HG02623 (cell line): ENCODE results near the gene MED25.
A peak's percentile ranks its signal among the peaks of the same experiment; 100 is the strongest.

ENCODE experiments used
- ATAC-seq: cut with Tn5 transposase; IDR thresholded peaks from one replicate; pipeline ENCODE4 v1.9.1; 2021; ENCODE audit warnings: moderate library complexity; ENCODE audit not compliant: unreplicated experiment

MED25 gene

DNA sequence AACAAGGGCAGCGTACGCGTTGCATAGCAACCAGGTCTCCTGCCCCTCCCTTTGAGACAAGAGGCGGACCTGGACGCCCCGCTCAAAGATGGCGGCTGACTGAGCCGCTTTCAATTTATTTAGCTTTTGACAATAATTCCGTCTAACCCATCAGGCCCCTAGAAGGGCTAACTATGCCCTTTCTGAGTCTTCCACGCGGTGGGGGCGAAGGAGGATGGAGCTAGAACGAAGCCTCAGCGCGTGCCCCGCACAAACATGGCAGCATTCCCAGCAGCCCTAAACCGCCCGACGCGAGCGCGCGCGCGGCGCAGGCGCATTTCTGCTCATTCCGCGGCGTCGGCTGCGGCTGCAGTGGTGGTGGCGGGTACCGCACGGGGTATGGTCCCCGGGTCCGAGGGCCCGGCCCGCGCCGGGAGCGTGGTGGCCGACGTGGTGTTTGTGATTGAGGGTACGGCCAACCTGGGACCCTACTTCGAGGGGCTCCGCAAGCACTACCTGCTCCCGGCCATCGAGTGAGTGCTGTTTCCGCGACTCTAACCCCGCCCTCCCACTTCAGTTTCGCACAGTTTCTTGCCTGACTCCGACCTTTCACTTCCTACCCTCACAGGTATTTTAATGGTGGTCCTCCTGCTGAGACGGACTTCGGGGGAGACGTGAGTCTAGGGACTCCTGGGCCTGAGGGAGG lies at the start of gene MED25:
Gene MED25 (plus strand): TSS at position 326 of the 685 bp plus-strand sequence. CDS start 53 bp downstream, at position 379.
- peak; percentile 69 for ATAC-seq

DNA sequence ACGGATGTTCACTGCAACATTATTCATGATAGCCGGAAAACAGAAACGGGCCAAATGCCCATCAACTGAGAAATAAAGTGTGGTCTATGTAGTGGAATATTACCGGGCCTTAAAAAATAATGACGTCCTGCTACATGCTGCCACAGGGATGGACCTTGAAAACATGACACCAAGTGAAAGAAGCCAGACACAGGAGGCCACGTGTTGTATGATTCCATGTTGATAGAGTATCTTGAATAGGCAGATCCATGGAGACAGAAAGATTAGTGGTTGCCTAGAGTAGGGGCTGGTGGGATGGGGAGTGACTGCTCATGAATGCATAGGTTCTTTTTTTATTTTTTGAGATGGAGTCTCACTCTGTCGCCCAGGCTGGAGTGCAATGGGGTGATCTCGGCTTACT lies 47.6 kb upstream of the MED25 start:
- no peak for ATAC-seq

DNA sequence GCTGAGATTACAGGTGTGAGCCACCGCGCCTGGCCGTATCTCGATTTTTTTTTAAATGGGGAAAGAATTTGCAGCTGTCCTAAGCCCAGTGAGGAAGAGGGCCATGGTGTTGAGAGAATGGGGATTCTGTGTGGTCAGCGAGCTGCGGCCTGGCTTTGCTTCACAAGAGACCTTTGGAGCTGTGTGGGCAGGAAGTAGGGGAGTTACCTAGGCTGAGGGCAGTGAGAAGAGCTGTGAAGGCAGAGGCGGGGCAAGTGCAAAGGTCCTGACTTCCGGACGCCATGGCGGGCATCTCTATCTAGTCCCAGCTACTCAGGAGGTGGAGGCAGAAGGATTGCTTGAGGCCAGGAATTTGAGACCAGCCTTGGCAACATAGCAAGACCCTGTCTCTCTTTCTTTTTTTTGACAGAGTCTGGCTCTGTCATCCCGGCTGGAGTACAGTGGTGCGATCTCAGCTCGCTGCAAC lies 46.4 kb upstream of the MED25 start:
- ATAC-seq: no peak

DNA sequence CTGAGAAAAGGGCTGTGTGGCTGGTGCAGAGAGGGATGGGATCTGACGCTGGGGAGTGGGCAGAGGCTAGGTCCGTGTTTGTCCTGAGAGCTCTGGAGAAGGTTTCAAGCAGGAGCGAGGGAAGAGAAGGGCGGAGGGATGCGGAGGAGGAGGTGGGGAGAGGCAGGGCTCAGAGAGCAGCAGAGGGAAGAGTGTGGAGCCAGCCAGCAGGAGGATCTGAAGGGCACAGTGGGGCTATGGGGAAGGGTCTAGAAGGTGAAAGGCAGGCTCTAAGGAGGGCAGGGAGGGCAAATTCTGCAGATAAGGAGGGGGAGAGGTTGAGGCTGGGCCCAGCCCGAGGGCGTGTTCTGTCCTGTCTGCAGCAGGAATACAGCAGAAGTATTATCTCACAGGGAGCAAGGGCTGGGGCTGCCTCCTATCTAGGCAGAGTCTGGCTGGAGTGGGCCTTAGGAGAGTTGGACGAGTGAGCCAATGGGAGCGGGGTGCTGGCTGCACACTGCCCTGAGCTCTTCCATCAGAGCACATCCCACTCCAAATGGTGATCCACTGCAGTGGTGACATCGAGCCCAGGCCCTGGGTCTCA lies 45.1 kb upstream of the MED25 start:
- no peak for ATAC-seq

DNA sequence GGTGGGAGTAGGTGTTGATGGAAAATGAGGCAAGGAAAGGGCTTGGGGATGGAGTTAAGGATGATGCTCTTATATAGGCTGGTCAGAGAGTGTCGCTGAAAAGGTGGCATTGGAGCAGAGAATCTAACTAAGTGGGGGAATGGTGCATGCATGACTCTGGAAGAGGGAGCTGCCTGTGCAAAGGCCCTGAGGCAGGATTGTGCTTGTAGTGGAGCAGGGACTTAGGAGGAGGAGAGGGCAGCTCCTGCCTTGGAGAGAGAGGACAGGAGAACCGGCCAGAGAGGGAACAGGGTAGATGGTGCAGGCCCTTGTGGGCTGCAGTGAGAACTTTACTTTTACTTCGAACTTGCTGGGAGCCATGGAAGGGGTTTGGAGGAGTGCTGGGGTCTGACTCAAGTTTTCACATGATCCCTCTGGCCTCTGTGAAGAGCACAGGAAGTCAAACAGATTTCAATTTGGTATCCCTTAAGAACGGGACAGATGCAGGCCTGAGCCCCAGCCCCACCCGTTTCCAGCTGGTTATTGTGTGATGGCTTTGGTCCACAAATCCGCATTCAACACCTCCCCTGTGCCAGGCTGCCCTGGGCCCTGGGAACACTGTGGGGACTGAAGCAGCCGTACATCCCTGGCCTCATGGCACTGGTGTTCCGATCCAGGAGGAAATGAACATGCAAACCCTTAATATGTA lies 44.3 kb upstream of the MED25 start:
- no peak for ATAC-seq

DNA sequence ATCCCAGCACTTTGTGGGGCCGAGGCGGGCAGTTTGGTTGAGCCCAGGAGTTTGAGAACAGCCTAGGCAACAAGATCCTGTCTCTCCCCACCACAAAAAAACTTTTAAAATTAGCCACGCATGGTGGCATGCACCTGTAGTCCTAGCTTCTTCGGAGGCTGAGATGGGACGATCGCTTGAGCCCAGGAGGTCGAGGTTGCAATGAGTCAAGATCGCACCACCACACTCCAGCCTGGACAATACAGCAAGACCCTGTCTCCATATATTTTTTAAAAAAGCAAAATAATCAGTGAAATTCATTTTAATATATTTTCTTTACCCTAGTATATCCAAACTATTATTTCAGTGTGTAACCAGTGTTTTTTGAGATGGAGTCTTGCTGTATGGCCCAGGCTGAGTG lies 43.1 kb upstream of the MED25 start:
- no peak for ATAC-seq

DNA sequence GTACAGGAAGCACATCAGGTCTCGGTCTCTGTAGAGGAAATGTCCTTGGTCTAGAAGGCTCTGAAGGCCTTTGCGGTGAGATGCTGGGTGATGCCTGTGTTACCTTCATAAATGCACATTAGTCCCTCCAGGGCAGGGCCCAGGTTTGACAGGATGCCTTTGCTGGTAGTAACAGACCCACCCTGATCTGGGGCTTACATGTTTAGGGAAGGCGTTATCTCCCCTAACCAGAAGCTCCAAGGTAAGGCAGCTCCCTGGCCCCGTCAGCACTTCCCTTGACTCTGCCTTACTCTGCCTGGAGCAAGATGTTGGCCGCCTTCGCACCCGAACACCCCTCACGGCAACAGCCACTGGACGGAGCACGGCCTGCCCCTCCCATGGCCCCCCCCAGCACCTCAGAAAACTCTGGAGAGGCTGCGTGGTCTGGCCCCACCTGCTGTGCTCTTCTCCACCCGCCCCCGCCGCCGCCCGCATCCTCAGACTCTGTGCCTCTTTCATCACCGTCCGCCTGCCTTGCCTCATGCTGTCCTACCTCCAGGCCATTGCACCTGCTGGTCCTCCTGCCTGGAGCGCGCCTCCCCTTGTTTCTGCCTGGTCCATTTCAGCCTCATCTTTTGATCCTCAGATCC lies 42.2 kb upstream of the MED25 start:
- no peak for ATAC-seq

DNA sequence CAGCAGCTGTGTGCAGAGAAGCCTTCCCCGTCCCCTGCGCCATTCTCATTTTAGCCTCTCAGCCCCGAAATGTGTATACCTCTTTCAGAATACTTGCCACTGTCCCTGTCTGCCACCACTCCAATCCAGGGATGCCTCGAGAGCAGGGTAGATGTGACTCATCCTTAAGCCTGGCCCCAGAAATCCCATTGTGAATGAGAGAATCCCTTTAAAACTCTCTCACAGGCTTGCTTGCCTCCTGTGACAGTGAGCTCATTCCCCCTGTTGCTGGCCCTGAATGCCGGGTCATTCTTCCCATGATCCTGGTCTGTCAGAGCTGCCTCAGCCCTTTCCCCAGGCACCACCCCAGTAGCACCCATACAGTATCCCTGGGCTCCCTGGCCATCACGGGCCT lies 41.7 kb upstream of the MED25 start:
- no peak for ATAC-seq

DNA sequence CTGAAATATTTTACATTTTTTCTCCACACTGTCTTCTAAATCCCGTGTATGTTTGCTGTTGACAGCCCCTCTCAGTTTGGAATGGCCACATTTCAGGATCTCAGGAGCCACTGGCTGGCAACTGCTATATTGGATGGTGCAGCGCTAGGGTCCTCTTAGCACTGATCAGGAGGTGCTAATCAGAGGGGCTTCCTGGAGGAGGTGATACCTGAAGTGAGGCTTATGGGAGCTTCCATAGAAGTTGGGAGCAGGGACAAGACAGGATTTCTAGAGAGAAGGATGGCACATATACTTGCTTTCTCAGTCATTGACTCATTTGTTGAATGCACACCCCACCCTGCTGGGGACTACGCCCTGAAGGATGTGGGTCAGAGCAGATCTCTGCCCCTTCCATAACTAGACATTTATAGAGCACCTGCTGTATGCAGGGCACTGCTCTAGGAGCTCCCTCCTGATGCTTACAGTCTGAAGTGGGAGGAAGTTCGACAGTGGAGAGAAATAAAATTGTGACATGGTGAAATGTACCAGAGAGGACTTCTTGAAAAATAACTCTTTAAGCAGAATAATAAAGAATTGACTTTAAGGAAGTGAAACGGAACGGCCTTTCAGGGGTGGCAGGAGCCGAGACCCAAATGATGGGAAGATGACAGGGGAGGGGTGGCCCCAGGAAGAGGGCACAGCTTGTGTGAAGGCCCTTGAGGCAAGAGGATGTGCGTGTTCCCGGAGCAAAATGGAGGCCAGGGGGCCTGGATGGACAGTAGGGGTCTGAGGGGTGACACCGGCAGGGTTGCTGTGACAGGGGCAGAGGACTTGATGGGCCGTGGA lies 38.1 kb upstream of the MED25 start:
- no peak for ATAC-seq

DNA sequence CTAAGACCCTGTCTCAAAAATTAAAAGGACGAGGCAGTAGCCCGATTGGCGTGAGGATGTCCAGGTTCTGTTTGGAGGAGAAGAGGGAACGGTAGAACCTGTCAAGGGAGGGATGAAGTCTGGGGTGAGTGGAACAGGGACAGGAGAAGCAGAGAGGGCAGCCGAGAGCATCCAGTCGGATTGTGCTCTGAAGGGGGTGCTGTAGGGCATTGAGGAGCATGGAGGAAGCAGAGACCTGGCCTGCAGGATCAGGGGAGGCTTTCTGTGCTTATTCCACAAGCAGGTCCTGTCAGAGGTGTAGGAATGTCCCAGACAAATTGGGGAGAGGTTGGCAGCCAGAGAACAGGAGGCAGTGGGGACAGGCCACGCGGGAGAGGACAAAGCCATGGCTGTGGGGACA lies 37.2 kb upstream of the MED25 start:
- ATAC-seq: no peak

DNA sequence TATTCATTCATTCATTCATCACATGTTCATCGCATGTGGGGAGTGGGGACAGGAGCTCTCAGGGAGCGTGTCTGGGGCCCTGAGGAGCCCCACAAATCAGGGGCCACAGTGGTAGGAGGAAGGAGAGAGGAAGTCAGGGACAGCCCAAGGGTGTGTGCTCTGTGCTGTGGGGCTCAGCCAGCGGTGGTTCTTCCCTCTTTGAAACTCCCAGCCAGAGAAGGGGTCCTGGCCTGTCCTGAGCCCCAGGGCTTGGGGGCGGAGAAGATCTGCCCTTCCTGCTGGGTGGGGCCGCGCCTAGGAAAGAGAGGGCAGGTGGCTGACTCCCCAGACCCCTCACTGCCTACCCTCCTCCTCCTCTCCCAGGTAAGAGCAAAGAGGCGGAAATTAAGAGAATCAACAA lies 36.7 kb upstream of the MED25 start:
- ATAC-seq: no peak

DNA sequence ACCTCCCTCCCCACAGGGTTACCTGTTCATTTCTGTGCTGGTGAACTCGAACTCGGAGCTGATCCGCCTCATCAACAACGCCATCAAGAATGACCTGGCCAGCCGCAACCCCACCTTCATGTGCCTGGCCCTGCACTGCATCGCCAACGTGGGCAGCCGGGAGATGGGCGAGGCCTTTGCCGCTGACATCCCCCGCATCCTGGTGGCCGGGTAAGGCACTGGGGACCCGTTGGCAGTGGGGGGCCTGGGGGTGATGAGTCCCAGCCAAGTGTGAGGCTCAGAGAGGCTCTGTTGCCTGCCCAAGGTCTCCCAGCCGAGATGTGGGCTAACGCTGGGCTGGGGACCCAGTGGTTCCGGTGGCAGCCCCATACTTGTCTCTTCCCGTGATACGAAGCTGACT lies 35.6 kb upstream of the MED25 start:
- no peak for ATAC-seq

DNA sequence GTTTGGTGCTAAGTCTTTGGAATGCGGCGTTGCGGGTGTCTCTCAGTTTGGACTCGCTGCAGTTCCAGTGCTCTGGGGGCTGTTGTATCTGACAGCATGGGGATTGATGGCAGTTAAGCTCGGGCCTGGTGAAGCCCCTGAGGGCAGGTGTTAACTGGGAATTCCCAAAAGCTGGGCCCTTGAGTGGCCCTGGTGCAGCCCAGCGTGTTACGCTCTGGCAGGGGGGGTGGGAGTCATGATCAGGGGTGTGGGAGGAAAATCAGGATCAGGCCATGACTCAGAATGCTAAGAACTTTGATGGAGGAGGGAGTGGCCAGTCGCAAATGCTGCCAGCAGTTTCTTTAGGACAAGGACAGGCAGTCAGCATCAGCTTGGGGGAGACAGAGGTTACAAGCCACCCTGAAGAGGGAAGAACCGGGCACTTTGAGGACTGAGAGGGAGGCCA lies 31.7 kb upstream of the MED25 start:
- ATAC-seq: no peak

DNA sequence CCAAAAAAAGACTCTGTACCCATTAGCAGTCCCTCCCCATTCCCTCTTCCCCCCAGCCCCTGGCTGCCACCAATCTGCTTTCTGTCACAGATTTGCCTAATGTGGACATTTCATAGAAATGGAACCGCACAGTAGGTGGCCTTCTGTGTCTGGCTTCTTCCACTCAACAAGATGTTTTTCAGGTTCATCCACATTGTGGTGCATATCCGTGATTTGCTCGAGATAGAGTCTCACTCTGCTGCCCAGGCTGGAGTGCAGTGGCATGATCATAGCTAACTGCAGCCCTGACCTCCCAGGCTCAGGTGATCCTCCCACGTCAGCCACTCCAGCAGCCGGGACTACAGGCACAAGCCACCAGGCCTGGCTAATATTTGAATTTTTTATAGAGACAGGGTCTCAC lies 30.3 kb upstream of the MED25 start:
- ATAC-seq: no peak

DNA sequence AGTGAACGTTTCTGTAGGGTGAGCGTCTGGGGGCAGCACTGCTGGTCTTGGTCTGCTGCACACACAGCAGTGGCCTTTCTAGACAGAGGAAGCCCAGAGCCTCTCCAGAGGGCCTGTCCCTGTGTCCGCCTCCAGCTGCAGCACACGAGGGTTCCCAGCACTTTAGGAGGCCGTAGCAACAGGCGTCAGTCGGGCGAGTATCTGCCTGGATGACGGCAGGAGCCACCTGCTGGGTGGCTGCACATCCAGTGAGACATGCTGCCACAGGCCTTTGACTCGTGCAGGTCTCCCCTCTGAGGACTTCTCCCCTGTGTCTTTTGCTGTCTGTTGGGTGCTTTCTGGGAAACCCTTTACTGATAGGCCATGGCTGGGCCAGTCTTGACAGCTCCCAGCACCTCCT lies 29.2 kb upstream of the MED25 start:
- ATAC-seq: no peak

DNA sequence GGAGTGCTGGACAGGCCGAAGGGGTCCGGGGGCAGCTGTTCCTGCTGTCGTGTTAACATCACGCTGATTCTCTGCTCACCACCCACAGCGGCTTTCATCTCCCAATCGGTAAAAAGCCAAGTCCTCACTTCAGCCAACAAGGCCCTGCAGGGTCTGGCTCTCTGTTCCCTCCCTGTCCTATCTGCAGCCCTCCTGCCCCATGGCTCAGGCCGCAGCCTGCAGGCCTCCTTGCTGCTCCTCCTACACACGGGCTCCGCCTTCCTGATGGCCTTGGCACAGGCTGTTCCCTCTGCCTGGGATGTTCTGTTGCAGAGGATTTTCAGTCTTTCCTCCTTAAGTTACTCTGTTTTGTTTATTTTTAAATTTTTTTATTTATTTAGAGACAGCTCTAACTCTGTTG lies 27.2 kb upstream of the MED25 start:
- no peak for ATAC-seq

DNA sequence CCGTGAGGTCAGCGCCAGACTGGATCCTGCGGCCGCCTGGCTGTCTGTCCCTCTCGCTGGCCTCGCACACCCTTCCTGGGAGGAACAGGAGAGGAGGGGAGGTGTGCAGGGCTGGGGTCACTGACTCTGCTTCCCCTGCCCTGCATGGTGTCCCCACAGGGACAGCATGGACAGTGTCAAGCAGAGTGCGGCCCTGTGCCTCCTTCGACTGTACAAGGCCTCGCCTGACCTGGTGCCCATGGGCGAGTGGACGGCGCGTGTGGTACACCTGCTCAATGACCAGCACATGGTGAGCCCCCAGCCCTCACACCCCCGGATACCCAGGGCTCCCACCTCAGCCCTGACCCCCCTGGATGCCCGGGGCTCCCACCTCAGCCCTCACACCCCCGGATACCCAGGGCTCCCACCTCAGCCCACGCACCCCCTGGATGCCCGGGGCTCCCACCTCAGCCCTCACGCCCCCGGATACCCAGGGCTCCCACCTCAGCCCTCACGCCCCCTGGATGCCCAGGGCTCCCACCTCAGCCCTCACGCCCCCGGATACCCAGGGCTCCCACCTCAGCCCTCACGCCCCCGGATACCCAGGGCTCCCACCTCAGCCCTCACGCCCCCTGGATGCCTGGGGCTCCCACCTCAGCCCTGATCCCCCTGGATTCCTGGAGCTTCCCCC lies 26.2 kb upstream of the MED25 start:
- no peak for ATAC-seq

DNA sequence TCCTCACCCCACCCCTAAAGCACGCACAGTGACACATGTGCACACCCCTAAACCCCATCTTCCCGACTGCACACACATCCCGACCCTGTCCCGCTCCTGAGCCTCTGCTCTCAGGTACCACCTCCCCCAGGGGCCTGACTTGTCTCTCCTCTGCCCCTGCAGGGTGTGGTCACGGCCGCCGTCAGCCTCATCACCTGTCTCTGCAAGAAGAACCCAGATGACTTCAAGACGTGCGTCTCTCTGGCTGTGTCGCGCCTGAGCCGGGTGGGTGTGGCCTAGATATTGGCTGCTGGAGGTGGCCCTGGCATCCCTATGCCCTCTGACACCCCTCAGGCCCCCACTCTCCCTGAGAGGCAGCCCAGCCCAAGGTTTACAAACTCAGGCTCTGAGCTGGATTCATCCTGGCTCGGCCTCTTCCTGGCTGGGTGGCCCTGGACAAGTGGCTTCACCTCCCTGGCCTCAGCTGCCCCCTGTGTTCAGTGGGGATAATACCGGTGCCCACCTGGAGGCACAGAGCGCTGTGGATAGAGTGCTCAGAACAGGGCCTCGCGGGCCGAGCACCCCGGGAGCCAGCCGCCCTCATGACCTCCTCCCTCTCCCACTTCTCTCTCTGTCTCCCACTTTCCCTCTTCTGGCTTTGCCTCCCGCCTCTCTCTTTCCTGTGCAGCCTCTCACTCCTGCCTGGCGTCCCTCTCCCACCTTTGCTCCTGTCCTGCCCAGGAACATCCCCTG lies 25.1 kb upstream of the MED25 start:
- ATAC-seq: no peak

DNA sequence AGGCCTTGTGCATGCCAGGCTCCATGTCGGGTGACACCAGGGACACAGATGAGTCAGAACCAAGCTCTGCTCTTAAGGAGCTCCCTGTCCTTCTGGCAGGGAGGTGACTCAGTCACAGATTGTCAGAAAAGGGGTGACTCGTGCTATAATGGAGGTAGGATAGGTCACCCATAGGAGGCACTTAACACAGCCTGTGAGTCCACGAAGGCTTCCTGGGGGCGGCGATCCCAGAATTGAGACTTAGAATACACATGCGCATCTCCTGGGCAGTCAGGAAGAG lies 24.6 kb upstream of the MED25 start:
- no peak for ATAC-seq

DNA sequence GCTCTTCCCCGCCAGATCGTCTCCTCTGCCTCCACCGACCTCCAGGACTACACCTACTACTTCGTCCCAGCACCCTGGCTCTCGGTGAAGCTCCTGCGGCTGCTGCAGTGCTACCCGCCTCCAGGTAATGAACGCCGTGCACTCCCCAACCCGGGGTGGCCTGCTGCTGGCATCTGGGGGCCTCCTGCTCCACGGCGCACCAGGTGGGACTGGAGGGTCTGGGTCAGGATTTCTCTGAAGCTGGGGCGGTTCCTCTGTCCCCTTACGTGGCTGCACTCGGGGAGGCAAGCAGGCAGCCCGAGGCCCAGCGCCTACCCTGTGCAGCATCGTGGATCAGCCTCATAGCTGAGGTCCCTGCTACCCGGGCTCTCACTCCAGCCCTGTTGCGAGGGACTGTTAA lies 22.5 kb upstream of the MED25 start:
- ATAC-seq: no peak
